SK-N-MC (cell line): ENCODE measurements around the gene MPHOSPH10.
"Not testable (repeated sequence)": the region's sequence is repeated elsewhere in the genome, so short reads cannot be mapped to it uniquely, and the experiment has no call there.

Experiments
- DNase-seq: peaks from one replicate; pipeline ENCODE4 v3.0.0-alpha.2; 2011; ENCODE audit warnings: low read depth, low spot score
- H3K27ac ChIP-seq: fragments of 200-600 bp; sonication (generic); 2 replicates; pipeline ENCODE4 v1.5.1; 2016; ENCODE audit warnings: mixed run types
- H3K36me3 ChIP-seq: fragments of 200-600 bp; sonication (generic); 2 replicates; pipeline ENCODE4 v1.6.1; 2017; ENCODE audit warnings: antibody characterized with exemption, low read length, mixed read lengths; ENCODE audit not compliant: insufficient read depth
- H3K4me3 ChIP-seq: fragments of 200-600 bp; sonication (generic); 2 replicates; pipeline ENCODE4 v1.5.1; 2016
- H3K9ac ChIP-seq: fragments of 200-600 bp; sonication (generic); 2 replicates; pipeline ENCODE4 v1.8.0; 2017; ENCODE audit warnings: mixed run types, mixed read lengths; ENCODE audit not compliant: insufficient read length
- H3K9me3 ChIP-seq: fragments of 200-600 bp; sonication (generic); 2 replicates; pipeline ENCODE4 v1.6.1; 2017; ENCODE audit warnings: low read depth, mild to moderate bottlenecking, antibody characterized with exemption, low read length, moderate library complexity, mixed read lengths
- EZH2 ChIP-seq: fragments of 200-600 bp; sonication (generic); IDR thresholded peaks from one replicate; pipeline ENCODE4 v1.6.1; 2017; ENCODE audit warnings: antibody characterized with exemption
- FOXP2 ChIP-seq: optimal IDR thresholded peaks from 2 replicates; pipeline ENCODE3; 2011; ENCODE audit warnings: mild to moderate bottlenecking, moderate library complexity; ENCODE audit not compliant: insufficient read depth; ENCODE audit errors: extremely low read length, control extremely low read depth
- POLR2AphosphoS5 ChIP-seq: IDR thresholded peaks from 2 replicates; pipeline ENCODE4 v1.6.1; 2012; ENCODE audit warnings: mild to moderate bottlenecking, low read depth, low read length, borderline replicate concordance

Gene MPHOSPH10, protein sequence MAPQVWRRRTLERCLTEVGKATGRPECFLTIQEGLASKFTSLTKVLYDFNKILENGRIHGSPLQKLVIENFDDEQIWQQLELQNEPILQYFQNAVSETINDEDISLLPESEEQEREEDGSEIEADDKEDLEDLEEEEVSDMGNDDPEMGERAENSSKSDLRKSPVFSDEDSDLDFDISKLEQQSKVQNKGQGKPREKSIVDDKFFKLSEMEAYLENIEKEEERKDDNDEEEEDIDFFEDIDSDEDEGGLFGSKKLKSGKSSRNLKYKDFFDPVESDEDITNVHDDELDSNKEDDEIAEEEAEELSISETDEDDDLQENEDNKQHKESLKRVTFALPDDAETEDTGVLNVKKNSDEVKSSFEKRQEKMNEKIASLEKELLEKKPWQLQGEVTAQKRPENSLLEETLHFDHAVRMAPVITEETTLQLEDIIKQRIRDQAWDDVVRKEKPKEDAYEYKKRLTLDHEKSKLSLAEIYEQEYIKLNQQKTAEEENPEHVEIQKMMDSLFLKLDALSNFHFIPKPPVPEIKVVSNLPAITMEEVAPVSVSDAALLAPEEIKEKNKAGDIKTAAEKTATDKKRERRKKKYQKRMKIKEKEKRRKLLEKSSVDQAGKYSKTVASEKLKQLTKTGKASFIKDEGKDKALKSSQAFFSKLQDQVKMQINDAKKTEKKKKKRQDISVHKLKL

DNA sequence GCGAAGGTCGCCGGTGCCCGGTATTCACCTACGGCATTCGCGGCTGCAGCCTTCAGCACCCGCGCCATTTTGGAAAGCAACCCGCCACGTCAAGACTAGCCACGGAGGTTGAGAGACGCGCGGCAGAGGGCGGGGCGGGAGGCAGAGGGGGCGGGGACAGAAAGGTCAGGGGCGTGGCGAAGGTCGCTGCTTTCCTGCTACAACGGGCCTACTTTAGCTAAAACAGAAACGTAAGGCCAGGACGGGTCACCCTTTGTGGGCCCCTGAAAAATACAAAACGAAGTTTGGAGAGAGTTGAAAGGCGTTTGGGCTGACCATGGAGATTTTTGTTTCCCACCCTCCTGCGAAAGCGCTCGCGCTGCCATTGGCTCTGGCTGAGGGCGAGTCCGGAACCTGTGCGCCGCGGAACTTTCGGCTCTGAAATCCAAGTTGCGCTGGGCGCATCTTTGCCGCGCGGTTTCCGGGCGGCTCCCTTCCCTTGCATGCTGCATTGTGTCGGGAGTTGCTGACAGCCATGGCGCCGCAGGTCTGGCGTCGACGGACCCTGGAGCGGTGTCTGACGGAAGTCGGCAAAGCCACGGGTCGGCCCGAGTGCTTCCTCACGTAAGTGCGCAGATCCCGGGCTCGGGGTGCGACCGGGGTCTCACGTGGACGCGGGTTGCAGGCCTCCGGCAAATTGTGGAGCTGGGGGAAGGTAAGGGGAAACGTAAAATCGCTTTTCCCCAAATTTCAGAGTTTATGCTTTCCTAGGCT, at the start of gene MPHOSPH10, which contains the start of gene MCEE:
Gene MPHOSPH10, plus strand, starts transcription at position 483 of the 753 bp plus-strand sequence. Its CDS starts 32 bp downstream, at position 515.
Gene MCEE, minus strand, starts transcription at position 78 of the 753 bp plus-strand sequence. Its CDS starts 10 bp downstream, at position 68.
- Histone ChIP-seq H3K27ac (peak within 1 kb of the TSS; percentile 81), H3K9ac (peak within 1 kb of the TSS; percentile 93), H3K4me3 (peak within 1 kb of the TSS; percentile 95), H3K36me3 (peaks cover 31% of the 10 kb centered on the region), H3K9me3 (no peaks in the 10 kb centered on the region)
- no peak for TF ChIP-seq FOXP2
- TF ChIP-seq POLR2AphosphoS5 = peak; percentile 80
- no peak for TF ChIP-seq EZH2
- peak; percentile 40 for DNase-seq

DNA sequence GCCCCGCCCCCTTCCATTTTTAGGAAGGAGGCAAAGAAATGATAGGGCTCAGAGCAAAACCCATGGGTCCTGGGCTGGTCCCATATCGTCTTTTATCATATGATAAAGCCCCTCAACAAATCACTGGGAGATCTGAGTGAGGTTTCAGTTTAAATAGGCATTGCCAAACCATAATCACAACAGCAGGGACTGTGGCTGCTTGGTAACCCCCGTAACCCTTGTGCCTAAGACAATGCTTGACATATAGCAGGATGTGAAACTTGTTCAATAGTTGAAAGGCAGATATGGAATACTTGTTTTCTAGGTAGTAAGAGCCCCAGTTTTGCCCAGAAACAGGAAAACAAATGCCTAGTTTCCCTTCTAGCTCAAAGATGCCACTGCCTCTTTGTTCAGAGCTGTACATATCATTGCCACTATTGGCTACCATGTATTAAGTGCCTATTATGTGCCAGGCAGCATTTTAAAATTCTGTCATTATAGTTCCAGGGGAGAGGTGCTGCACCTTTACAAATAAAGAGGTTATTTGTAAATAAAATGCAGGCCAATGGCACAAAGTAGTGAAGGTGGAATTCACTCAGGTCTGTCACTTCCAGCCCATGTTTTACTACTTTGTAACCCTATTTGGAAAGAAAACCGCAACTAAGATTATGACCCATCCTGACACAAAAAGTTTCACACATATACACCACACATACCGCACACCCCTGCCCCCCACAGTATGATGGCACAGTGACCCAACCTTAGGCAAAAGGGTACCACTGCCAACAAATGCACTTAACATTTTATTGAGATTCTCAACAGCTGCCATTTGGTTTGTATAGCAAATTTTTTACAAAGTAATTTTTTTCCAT, 47.8 kb upstream of the MPHOSPH10 start:
- Histone ChIP-seq H3K4me3 (no peak overlapping the region), H3K9ac (no peak overlapping the region), H3K9me3 (no peaks in the 10 kb centered on the region), H3K36me3 (peaks cover 11% of the 10 kb centered on the region; the same call in 1 of the 2 replicates), H3K27ac (no peak overlapping the region)
- no peak for DNase-seq
- no peak for TF ChIP-seq EZH2
- TF ChIP-seq FOXP2 = no peak
- TF ChIP-seq POLR2AphosphoS5 = no peak

DNA sequence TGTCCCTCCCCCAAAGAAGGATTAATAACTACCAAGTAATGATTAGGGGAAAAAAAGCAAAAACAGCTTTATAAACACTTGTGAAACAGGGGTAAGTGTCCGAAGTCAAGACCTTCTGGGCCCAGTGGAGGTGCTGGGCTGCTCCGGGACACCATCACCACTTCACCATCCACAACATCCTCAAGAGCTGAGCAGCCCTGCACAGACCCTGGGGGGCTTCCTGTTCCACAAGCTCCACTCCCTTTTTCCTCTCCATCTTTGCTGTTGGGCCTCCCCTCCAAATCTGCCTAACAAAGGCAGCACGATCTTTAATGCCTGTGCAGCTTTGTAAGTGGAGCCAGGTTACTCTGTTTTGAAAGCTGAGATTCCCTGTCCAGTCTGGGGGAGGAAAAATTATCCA, 47.1 kb upstream of the MPHOSPH10 start:
- not testable (repeated sequence) for H3K27ac ChIP-seq, H3K9me3 ChIP-seq, DNase-seq, H3K36me3 ChIP-seq, H3K4me3 ChIP-seq, H3K9ac ChIP-seq

DNA sequence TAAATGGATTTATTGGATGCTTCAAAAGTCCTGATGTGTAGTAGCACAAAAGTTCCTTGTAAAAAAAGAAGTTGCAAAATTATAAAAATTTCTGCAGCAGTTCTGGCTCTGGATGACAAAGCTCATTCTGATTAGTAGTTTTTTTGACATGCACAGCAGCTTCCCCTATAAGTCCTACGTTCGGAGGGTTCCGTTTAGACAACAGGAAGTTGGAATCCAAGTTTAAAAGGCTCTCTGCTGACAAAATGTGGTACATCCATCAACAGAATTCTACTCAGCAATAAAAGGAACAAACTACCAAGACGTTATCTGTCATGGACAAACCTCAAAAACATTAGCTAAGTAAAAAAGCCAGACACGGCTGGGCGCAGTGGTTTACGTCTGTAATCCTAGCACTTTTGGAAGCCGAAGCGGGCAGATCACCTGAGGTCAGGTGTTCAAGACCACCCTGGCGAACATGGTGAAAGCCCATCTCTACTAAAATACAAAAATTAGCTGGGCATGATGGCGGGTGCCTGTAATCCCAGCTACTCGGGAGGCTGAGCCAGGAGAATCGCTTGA, 46.6 kb upstream of the MPHOSPH10 start:
- not testable (repeated sequence) for DNase-seq, H3K9me3 ChIP-seq, H3K9ac ChIP-seq, H3K27ac ChIP-seq, H3K4me3 ChIP-seq, H3K36me3 ChIP-seq

DNA sequence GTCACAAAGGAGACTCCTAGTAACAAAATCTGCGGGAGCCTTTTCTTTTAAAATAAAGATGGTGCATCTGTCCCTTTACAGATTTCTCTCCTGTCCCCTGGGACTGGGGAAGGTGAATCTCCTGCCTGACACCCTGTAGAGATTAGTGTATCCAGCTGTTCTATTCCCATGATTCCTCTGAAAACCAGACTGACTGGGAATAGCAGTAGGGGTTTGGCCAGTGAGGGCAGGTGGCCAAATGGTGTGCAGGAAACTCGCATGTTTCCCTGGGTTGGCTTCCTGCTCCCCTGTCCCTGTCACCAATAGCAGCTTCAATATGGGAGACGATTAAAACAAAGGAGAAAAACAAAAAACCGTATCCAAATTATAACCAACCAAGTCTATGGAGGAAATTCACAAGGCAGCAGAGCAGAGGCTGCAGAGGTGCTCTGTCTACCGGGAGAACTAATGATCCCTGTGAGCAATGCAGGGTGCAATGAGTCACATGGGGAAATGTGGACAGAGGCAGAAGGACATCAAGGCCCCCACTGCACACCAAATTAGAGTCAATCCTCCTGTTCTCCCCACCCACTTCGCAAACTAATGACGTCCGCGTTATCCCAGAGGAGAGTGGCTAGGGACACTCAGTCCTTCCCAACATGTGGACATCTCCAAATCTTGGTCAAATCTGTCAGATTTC, 45.0 kb upstream of the MPHOSPH10 start:
- DNase-seq, H3K9me3 ChIP-seq, H3K4me3 ChIP-seq, H3K27ac ChIP-seq, H3K9ac ChIP-seq, H3K36me3 ChIP-seq: not testable (repeated sequence)

DNA sequence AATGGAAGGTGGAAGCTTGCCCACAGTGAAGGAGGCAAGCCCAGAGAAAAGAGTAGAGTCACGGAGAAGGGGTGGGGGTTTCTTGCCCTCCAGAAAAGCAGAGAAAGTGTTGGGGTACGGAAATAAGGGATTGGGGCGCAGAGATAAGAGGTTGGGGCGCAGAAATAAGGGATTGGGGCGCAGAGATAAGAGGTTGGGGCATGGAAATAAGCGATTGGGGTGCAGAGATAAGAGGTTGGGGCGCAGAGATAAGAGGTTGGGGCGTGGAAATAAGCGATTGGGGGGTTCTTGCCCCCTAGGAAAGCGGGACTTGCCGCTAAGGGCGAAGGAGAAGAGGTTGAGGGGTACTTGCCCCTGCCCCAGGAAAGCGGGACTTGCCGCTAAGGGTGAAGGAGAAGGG, 41.0 kb upstream of the MPHOSPH10 start:
- not testable (repeated sequence) for DNase-seq, H3K9ac ChIP-seq, H3K36me3 ChIP-seq, H3K4me3 ChIP-seq, H3K9me3 ChIP-seq, H3K27ac ChIP-seq

DNA sequence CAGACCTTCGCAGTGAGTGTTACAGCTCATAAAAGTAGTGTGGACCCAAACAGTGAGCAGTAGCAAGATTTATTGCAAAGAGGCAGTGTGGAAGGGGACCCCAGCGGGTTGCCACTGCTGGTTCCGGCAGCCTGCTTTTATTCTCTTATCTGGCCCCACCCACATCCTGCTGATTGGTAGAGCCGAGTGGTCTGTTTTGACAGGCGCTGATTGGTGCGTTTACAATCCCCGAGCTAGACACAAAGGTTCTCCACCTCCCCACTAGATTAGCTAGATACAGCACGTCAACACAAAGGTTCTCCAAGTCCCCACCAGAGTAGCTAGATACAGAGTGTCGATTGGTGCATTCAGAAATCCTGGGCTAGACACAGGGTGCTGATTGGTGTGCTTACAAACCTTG, 38.6 kb upstream of the MPHOSPH10 start:
- not testable (repeated sequence) for H3K4me3 ChIP-seq, DNase-seq, H3K27ac ChIP-seq, H3K9me3 ChIP-seq, H3K9ac ChIP-seq, H3K36me3 ChIP-seq

DNA sequence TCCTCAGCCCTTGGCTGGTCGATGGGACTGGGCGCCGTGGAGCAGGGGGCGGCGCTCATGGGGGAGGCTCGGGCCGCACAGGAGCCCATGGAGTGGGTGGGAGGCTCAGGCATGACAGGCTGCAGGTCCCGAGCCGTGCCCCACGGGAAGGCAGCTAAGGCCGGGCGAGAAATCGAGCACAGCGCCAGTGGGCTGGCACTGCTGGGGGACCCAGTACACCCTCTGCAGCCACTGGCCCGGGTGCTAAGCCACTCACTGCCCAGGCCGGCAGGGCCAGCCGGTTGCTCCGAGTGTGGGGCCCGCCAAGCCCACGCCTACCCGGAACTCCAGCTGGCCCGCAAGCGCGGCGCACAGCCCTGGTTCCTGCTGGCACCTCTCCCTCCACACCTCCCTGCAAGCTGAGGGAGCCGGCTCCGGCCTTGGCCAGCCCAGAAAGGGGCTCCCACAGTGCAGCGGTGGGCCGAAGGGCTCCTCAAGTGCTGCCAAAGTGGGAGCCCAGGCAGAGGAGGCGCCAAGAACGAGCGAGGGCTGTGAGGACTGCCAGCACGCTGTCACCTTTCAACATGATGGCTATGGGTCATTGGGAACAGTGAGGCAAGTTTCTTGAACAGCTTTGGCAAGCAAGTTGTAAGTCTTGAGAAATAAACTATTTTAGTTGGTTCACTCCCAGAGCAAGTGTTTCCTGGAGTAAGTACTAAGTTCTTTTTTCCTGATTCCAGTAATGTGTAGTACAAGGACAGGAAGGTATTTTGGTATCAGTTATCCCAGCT, 37.8 kb upstream of the MPHOSPH10 start:
- H3K4me3 ChIP-seq, DNase-seq, H3K27ac ChIP-seq, H3K9ac ChIP-seq, H3K9me3 ChIP-seq, H3K36me3 ChIP-seq: not testable (repeated sequence)
